Measurements from ENCODE around the gene CGB2. TPM values are rescaled to one million over a fixed set of nuclear protein-coding genes. Genes with fewer than 3 reads are reported as not detected.
A peak's percentile ranks its signal among the peaks of the same experiment; 100 is the strongest.
"Not testable (repeated sequence)": the region's sequence is repeated elsewhere in the genome, so short reads cannot be mapped to it uniquely, and the experiment has no call there.

Gene CGB2
- total and polyA plus RNA-seq, 10 donors, result not detected

- intact Hi-C loops (cut with DNase I; ENCODE audit: low total_unique reads); H3K4me3 ChIP-seq; H3K4me1 ChIP-seq; H3K27me3 ChIP-seq (replicated peaks in 1 of 7); DNase-seq; H3K27ac ChIP-seq; H3K9me3 ChIP-seq; H3K36me3 ChIP-seq: not testable (repeated sequence)
- 80 to 92% (median 86%) methylated on average over 18 to 24 of the region's 24 CpGs for WGBS, 5 donors
Observed at GRCh38 chr19:49050376-49051033, 18.8 kb downstream of the CGB2 start.

DNA sequence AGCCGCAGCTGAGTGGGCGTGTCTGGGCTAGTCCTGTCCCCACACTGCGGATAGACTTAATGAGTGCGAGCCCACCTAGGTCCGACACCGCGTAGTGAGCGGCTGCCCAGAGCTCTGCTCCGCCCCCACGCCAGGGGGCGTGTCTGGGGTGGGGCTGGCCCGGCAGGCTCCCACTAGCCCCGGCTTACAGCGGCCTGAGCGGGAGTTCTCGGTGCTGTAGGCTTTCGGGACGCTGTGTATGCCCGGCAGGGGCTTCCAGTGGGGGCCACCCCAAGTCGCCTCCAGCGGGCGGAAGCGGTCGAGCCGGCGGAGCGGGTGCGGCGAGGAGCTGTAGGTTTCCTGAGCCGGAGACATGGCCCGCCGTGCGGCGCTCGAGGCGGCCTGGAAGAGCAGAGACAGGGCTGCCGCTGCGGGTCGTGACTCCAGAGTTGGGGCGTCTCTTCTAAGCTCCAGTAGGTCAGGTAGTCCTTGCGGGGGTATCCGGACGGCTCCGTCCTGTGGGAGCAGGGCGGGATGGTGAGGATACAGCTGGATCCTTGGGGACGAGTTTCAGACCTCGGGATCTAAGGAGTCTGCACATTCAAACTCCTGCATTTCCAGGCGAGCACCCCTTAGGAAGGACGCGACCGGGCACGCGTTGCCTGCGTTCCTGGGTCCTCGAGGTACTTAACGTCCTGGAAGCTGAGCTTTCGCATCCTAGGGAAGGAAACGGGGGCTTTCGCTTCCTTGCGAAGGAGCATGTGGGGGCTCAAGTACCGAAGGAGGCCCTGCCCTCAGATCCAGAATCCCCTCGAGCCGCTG lies 24.6 kb downstream of the CGB2 start:
- Histone ChIP-seq H3K36me3 (no peaks in the 10 kb centered on the region), H3K4me3 (peak overlapping the region; percentile 33 to 73 (median 51)), H3K27ac (no peak overlapping the region), H3K27me3 (replicated peaks in 1 of 7) (peaks cover 0 to 63% (median 26%) of the 10 kb centered on the region in 7 donors), H3K9me3 (no peaks in the 10 kb centered on the region), H3K4me1 (peaks cover 14 to 30% (median 23%) of the 10 kb centered on the region in 6 donors)
- DNase-seq, result peak; percentile 86
- intact Hi-C loops (cut with DNase I; ENCODE audit: low total_unique reads), result no loop called here
- peak in 1 of 3 donors; percentile 45 for TF ChIP-seq POLR2AphosphoS5 (IDR thresholded peaks at IDR 0.05)
- TF ChIP-seq, protein P1, sequence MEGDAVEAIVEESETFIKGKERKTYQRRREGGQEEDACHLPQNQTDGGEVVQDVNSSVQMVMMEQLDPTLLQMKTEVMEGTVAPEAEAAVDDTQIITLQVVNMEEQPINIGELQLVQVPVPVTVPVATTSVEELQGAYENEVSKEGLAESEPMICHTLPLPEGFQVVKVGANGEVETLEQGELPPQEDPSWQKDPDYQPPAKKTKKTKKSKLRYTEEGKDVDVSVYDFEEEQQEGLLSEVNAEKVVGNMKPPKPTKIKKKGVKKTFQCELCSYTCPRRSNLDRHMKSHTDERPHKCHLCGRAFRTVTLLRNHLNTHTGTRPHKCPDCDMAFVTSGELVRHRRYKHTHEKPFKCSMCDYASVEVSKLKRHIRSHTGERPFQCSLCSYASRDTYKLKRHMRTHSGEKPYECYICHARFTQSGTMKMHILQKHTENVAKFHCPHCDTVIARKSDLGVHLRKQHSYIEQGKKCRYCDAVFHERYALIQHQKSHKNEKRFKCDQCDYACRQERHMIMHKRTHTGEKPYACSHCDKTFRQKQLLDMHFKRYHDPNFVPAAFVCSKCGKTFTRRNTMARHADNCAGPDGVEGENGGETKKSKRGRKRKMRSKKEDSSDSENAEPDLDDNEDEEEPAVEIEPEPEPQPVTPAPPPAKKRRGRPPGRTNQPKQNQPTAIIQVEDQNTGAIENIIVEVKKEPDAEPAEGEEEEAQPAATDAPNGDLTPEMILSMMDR (IDR thresholded peaks at IDR 0.05 in 8 of 11, conservative IDR thresholded peaks at IDR 0.05 in 3 of 11), result peak in 7 of 11 experiments; percentile 16 to 55 (median 45)
- TF ChIP-seq POLR2A (IDR thresholded peaks at IDR 0.05), result no peak
- WGBS, 5 donors, result 0 to 3% (median 1%) methylated on average over 10 to 63 of the region's 63 CpGs

GRCh38 chr19:49056902-49057596 lies 25.4 kb downstream of the CGB2 start:
- intact Hi-C loops (cut with DNase I; ENCODE audit: low total_unique reads); DNase-seq; H3K27ac ChIP-seq; H3K9me3 ChIP-seq; H3K36me3 ChIP-seq: not testable (repeated sequence)
- H3K27me3 ChIP-seq (replicated peaks in 1 of 7), result peaks cover 0 to 70% (median 26%) of the 10 kb centered on the region in 7 donors
- WGBS, 5 donors, result 1 to 13% (median 2%) methylated on average over 20 to 34 of the region's 34 CpGs
- H3K4me1 ChIP-seq, result peaks cover 14 to 30% (median 23%) of the 10 kb centered on the region in 6 donors
- peak overlapping the region; percentile 33 to 73 (median 51) for H3K4me3 ChIP-seq

GRCh38 chr19:49057636-49058234 lies 26.0 kb downstream of the CGB2 start, which contains the start of gene CGB7:
Gene CGB7 (minus strand): TSS chr19:49057749. CDS start chr19:49055375, 2,374 bp downstream.
- H3K27me3 ChIP-seq (replicated peaks in 1 of 7), result peaks cover 0 to 77% (median 33%) of the 10 kb centered on the region in 7 donors
- H3K36me3 ChIP-seq, result no peaks in the 10 kb centered on the region
- H3K4me3 ChIP-seq, result peak within 1 kb of the TSS; percentile 33 to 73 (median 51)
- H3K9me3 ChIP-seq, result no peaks in the 10 kb centered on the region
- DNase-seq, result peak; percentile 79
- no peak within 1 kb of the TSS for H3K27ac ChIP-seq
- intact Hi-C loops (cut with DNase I; ENCODE audit: low total_unique reads), result no loop called here
- H3K4me1 ChIP-seq, result peaks cover 14 to 30% (median 23%) of the 10 kb centered on the region in 6 donors
- WGBS, 5 donors, result 4 to 10% (median 6%) methylated on average over 17 to 38 of the region's 38 CpGs
- peak in 1 of 3 donors; percentile 14 for TF ChIP-seq POLR2AphosphoS5 (IDR thresholded peaks at IDR 0.05)
- TF ChIP-seq, protein P1 (IDR thresholded peaks at IDR 0.05 in 8 of 11, conservative IDR thresholded peaks at IDR 0.05 in 3 of 11), result no peak
- TF ChIP-seq POLR2A (IDR thresholded peaks at IDR 0.05), result no peak
